Neutrophil (primary cell): ENCODE measurements around the gene ZMYM5.
"Not testable (repeated sequence)": the region's sequence is repeated elsewhere in the genome, so short reads cannot be mapped to it uniquely, and the experiment has no call there.

ENCODE experiments used
- H3K27ac ChIP-seq: fragments of 200-600 bp; sonication (generic); 2 replicates; pipeline ENCODE4 v1.5.1; 2016; ENCODE audit warnings: mild to moderate bottlenecking, moderate library complexity
- H3K27me3 ChIP-seq: fragments of 200-600 bp; sonication (generic); 2 replicates; pipeline ENCODE4 v1.6.0; 2016; ENCODE audit warnings: mild to moderate bottlenecking
- H3K36me3 ChIP-seq: fragments of 200-600 bp; sonication (generic); 2 replicates; pipeline ENCODE4 v1.5.1; 2017
- H3K4me1 ChIP-seq, 2 experiments: fragments of 200-600 bp in 1 of 2; sonication (generic) in 1 of 2; 1 replicate in 1 of 2; 2 replicates in 1 of 2; pipeline versions ENCODE4 v1.5.1 to v1.6.1; 2013 to 2016; ENCODE audit warnings: low read depth in 1 of 2, low read length in 1 of 2, mild to moderate bottlenecking in 1 of 2, moderate library complexity in 1 of 2; ENCODE audit not compliant: control insufficient read depth in 1 of 2, insufficient read depth in 1 of 2
- H3K4me3 ChIP-seq, 2 experiments: fragments of 200-600 bp in 1 of 2; sonication (generic) in 1 of 2; 1 replicate in 1 of 2; 2 replicates in 1 of 2; pipeline ENCODE4 v1.5.1; 2013 to 2016; ENCODE audit warnings: low read depth in 1 of 2, low read length in 1 of 2, mild to moderate bottlenecking in 1 of 2, moderate library complexity in 1 of 2
- H3K9me3 ChIP-seq: fragments of 200-600 bp; sonication (generic); 2 replicates; pipeline ENCODE4 v1.5.1; 2016
- TF ChIP-seq, protein P1 (sequence below): fragments of 200-600 bp; sonication (generic); IDR thresholded peaks from 2 replicates; pipeline ENCODE4 v1.5.1; 2016; ENCODE audit warnings: antibody characterized with exemption

Gene ZMYM5

DNA sequence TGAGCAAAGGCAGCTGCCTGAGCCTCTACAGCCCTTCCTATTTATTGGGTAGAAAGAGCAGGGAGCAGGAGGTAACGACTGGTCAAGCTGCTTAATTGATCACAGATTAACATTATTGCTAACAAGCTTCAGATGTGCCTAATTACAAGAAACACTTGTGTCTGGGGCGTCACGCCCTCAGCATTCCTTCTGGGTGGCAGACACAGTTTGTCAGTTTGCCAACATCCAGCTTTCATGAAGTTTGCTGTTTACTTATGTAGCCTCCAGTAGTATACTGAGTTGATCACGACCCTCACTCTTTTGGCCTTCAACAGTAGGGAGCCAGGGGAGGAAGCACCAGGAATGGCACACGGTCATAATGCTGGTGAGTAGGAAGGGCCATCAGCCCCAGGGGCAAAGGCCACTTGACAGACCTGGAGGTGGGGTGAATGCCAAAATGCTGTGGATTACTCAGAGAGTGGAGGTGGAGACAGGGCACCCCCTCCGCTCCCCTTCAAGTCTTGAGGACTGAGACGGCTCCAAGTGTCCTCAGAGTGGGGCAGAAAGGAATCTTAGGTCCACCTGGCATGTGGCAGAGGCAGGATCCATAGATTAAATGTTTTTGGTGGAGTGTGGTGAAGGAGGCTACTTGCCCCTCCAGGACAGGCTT, 45.8 kb downstream of the ZMYM5 start:
- no peak overlapping the region for H3K4me3 ChIP-seq
- no peaks in the 10 kb centered on the region for H3K27me3 ChIP-seq
- TF ChIP-seq, protein P1, sequence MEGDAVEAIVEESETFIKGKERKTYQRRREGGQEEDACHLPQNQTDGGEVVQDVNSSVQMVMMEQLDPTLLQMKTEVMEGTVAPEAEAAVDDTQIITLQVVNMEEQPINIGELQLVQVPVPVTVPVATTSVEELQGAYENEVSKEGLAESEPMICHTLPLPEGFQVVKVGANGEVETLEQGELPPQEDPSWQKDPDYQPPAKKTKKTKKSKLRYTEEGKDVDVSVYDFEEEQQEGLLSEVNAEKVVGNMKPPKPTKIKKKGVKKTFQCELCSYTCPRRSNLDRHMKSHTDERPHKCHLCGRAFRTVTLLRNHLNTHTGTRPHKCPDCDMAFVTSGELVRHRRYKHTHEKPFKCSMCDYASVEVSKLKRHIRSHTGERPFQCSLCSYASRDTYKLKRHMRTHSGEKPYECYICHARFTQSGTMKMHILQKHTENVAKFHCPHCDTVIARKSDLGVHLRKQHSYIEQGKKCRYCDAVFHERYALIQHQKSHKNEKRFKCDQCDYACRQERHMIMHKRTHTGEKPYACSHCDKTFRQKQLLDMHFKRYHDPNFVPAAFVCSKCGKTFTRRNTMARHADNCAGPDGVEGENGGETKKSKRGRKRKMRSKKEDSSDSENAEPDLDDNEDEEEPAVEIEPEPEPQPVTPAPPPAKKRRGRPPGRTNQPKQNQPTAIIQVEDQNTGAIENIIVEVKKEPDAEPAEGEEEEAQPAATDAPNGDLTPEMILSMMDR: no peak
- no peaks in the 10 kb centered on the region for H3K9me3 ChIP-seq
- peaks cover 28% of the 10 kb centered on the region for H3K36me3 ChIP-seq
- H3K27ac ChIP-seq: no peak overlapping the region
- no peaks in the 10 kb centered on the region for H3K4me1 ChIP-seq

DNA sequence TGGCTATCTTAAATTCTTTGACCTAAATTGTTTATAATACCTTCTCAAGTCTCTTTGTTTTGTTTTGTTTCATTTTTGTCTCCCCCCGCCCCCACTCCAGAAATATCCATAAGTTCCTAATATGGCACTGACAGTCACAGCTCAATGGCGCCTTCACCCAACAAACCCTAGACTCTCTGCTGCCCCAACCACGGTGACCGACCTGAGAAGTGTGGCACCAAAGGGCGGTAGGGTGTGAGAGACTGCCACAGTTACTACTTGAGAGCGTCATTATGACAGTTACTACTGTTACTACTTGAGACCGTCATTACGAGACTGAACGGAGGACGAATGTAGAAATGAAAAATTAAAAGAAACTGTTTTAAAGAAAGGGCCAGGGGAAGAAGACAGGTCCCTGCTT, 46.3 kb downstream of the ZMYM5 start:
- H3K9me3 ChIP-seq: no peaks in the 10 kb centered on the region
- no peaks in the 10 kb centered on the region for H3K27me3 ChIP-seq
- no peaks in the 10 kb centered on the region for H3K4me1 ChIP-seq
- H3K4me3 ChIP-seq: no peak overlapping the region
- H3K36me3 ChIP-seq: peaks cover 23% of the 10 kb centered on the region
- no peak overlapping the region for H3K27ac ChIP-seq
- TF ChIP-seq, protein P1: no peak

DNA sequence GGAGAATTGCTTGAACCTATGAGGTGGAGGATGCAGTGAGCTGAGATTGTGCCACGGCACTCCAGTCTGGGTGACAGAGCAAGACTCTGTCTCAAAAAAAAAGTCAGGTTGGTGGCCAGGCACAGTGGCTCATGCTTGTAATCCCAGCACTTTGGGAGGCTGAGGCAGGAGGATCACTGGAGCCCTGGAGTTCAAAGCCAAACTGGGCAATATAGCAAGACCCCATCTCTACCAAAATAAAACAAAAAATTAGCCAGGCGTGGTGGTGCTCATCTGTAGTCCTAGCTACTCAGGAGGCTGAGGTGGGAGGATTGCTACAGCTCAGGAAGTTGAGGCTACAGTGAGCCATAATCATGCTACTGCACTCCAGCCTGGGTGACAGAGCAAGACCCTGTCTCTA, 47.6 kb downstream of the ZMYM5 start:
- not testable (repeated sequence) for H3K27ac ChIP-seq, H3K4me1 ChIP-seq, H3K27me3 ChIP-seq, H3K9me3 ChIP-seq, H3K4me3 ChIP-seq
- H3K36me3 ChIP-seq: peaks cover 22% of the 10 kb centered on the region

DNA sequence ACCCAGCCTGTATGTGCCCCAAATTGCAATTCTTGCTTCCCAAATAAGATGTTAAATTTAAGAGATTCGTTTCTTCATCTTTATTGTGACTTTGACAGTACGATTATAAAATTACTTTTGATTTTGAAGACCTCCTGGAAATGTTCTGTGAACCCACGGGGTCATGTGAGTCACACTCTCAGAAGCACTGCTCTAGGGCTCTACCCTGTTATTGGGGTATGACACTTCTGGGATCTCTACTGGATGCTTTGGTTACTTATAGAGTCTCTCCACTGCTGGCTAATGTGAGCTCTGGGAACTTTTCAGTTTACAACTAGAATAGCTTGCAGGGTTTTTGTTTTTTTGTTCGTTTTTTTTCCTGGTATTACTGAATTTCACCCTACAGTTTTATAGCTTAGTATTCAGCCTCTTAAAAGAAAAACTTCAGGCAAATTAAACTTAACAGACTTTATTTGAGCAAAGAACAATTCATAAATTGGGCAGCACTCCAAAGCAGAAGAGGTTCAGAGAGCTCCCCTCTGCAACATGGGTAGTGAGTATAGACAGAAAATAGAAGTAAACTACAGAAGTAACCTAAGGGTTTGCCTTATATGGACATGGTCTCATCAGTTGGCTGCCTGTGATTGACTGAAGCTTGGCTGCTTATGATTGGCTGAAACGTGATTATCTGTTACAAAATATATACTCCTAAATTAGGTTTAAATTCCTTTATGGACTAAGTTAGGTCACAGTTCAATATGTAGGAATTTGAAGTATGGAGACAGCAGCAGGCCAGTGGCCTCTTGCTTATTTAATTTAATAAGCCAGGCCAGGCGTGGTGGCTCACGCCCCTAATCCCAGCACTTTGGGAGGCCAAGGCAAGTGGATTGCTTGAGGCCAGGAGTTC, 52.2 kb downstream of the ZMYM5 start:
- Histone ChIP-seq H3K9me3 (no peaks in the 10 kb centered on the region), H3K27ac (no peak overlapping the region), H3K4me3 (no peak overlapping the region), H3K4me1 (no peaks in the 10 kb centered on the region), H3K36me3 (no peaks in the 10 kb centered on the region), H3K27me3 (no peaks in the 10 kb centered on the region)
- TF ChIP-seq, protein P1: no peak

DNA sequence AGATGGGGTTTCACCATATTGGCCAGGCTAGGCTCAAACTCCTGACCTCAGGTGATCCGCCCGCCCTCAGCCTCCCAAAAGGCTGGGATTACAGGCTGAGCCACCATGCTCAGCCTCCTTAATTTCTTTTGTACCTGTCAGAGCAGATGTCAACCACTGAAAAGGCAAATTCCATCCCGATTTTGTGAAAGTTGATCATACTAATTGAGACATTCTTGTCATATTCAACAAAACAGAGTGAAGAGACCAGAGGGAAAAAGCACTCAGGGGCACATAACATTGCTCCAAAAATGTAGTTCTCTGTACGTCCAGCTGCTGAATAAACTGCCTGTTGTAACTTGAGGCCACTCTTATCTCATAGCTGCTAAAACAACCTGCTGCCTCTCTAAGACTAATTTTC, 53.3 kb downstream of the ZMYM5 start:
- H3K27ac ChIP-seq: no peak overlapping the region
- no peaks in the 10 kb centered on the region for H3K9me3 ChIP-seq
- no peaks in the 10 kb centered on the region for H3K27me3 ChIP-seq
- no peak overlapping the region for H3K4me3 ChIP-seq
- TF ChIP-seq, protein P1: no peak
- H3K36me3 ChIP-seq: no peaks in the 10 kb centered on the region
- no peaks in the 10 kb centered on the region for H3K4me1 ChIP-seq

DNA sequence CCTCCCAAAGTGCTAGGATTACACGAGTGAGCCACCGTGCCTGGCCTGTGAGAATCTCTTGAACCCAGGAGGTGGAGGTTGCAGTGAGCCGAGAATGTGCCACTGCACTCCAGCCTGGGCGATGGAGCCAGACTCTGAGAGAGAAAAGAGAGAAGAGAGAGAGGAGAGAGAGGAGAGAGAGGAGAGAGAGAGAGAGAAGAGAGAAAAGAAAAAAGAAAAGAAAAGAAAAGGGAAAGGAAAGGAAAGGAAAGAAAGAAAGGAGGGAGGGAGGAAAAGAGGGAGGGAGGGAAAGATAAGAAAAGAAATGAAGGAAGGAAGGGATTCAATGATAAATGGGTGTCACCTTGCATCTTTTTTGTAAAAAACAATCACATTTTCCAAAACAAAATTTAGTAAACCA, 57.7 kb downstream of the ZMYM5 start:
- Histone ChIP-seq H3K4me3 (no peak overlapping the region), H3K9me3 (no peaks in the 10 kb centered on the region), H3K4me1 (no peaks in the 10 kb centered on the region), H3K36me3 (no peaks in the 10 kb centered on the region), H3K27ac (no peak overlapping the region), H3K27me3 (no peaks in the 10 kb centered on the region)
- TF ChIP-seq, protein P1: no peak
